T1000 (cell line): ENCODE data around the gene GIGYF2.
A peak's percentile ranks its signal among the peaks of the same experiment; 100 is the strongest.
"Not testable (repeated sequence)": the region's sequence is repeated elsewhere in the genome, so short reads cannot be mapped to it uniquely, and the experiment has no call there.

Experiments
- DNase-seq: peaks from one replicate; lab custom pipeline; 2025; ENCODE audit warnings: mixed read lengths; lab: John Stamatoyannopoulos, UW

The GIGYF2 gene, protein sequence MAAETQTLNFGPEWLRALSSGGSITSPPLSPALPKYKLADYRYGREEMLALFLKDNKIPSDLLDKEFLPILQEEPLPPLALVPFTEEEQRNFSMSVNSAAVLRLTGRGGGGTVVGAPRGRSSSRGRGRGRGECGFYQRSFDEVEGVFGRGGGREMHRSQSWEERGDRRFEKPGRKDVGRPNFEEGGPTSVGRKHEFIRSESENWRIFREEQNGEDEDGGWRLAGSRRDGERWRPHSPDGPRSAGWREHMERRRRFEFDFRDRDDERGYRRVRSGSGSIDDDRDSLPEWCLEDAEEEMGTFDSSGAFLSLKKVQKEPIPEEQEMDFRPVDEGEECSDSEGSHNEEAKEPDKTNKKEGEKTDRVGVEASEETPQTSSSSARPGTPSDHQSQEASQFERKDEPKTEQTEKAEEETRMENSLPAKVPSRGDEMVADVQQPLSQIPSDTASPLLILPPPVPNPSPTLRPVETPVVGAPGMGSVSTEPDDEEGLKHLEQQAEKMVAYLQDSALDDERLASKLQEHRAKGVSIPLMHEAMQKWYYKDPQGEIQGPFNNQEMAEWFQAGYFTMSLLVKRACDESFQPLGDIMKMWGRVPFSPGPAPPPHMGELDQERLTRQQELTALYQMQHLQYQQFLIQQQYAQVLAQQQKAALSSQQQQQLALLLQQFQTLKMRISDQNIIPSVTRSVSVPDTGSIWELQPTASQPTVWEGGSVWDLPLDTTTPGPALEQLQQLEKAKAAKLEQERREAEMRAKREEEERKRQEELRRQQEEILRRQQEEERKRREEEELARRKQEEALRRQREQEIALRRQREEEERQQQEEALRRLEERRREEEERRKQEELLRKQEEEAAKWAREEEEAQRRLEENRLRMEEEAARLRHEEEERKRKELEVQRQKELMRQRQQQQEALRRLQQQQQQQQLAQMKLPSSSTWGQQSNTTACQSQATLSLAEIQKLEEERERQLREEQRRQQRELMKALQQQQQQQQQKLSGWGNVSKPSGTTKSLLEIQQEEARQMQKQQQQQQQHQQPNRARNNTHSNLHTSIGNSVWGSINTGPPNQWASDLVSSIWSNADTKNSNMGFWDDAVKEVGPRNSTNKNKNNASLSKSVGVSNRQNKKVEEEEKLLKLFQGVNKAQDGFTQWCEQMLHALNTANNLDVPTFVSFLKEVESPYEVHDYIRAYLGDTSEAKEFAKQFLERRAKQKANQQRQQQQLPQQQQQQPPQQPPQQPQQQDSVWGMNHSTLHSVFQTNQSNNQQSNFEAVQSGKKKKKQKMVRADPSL (N-terminal part only)

DNA sequence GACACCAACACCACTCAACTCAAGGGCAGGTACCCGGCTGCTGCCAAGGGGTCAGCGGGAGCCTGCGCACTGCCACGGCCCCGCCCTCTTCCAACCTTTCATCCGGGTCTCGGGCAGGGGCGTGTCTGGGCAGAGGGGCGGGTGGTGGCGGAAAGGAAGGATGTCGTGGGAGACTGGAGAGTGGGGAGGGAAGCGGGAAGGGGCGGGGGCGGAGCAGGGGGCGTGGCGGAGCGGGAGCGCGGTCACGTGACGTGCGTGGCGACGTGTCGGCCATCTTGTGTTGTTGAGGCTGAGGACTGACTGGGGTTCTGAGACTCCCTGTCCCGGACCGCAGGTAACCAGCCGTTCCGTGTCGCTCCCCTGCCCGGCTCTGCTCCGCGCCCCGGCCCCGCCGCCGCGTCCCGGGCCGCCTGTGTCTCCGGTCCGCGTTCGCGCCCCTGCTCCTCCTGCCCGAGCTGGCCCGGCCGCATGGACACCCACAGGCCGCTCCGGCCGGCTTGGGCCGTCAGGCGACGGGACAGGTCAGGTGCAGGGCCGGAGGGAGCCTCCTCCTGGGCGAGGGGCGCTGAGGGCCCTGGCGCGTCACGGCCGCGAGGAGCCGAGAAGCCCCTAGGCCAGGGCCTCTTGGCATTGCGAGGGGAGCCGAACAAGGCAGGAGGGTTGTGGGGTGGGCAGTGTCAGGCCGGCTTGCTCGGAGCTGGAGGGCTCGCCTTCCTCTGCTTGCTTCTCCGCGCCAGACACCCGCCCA is at the start of gene GIGYF2:
Gene GIGYF2, plus strand, starts transcription at position 273 of the 748 bp plus-strand sequence. CDS start 37,867 bp downstream, outside the sequence.
- DNase-seq = peak; percentile 96

DNA sequence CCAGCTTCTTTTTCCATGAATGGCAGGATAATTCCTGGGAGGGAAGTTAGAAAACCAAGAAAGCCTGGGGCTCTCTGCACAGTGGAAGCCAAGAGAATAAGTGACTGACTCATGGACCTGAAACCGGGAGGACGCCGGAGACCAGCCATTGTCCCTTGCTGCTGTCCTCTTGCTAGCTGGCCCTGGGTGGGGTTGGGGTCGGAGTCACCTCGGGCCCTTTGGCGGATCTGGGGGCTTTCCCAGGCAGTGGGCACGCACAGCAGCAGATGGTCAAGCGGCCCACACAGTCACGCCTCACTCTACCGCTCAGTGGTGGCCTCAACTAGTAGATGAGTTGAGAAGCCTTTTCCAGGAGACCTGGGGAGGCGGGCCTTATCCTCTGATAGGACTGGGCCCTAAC is 48.1 kb upstream of the GIGYF2 start:
- DNase-seq = no peak

GRCh38 chr2:232652505-232652851 is 44.7 kb upstream of the GIGYF2 start:
- no peak for DNase-seq

- DNase-seq = no peak
Measured at GRCh38 chr2:232653441-232653840, 43.7 kb upstream of the GIGYF2 start.

DNA sequence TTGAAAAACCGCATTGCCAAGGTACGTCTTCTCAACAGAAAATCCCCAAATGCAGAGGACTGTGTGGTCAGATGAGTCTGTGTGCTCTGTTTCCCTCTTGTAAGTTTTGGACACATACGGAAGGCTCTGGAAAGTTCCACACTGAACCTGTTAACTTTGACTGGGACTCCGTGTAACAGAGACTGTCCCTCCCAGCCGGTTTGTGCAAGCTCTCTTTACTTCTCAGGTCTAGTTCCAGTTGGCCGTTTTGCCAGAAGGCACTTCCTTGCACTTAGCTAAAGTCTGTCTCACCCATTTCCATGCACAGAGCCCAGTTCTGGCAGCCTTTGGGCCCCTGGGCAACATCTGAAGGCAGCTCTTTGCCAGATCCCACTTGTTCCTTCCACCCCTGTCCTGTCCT is 41.7 kb upstream of the GIGYF2 start:
- no peak for DNase-seq

DNA sequence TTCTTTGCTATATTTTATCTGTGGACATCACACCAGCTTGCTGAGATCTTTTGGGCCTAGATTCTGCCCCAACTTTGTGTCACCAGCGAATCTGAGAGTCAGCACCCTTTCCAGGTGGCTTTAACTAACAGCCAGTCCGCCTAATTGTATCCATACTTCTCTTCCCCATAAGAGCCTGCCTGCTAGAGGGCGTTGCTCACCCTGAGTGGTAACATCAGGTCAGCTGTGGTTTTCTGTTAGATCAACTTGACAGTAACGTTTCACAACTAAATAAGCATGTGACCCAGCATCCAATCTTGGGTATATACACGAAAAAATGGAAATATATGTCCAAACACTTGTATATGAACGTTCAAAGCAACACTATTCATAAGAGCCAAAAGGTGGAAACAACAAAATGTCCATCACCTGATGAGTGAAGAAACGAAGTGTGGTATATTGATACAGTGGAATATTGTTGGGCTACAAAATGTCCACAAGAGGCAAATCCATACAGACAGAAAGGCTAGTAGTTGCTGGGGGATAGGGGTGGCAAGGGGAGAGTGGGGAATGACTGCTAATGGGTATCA is 38.8 kb upstream of the GIGYF2 start:
- no peak for DNase-seq

GRCh38 chr2:232659359-232659758 is 37.8 kb upstream of the GIGYF2 start:
- no peak for DNase-seq

GRCh38 chr2:232662486-232663260 is 34.5 kb upstream of the GIGYF2 start:
- DNase-seq = no peak

- DNase-seq = no peak
Measured at GRCh38 chr2:232666051-232666805, 30.9 kb upstream of the GIGYF2 start.

DNA sequence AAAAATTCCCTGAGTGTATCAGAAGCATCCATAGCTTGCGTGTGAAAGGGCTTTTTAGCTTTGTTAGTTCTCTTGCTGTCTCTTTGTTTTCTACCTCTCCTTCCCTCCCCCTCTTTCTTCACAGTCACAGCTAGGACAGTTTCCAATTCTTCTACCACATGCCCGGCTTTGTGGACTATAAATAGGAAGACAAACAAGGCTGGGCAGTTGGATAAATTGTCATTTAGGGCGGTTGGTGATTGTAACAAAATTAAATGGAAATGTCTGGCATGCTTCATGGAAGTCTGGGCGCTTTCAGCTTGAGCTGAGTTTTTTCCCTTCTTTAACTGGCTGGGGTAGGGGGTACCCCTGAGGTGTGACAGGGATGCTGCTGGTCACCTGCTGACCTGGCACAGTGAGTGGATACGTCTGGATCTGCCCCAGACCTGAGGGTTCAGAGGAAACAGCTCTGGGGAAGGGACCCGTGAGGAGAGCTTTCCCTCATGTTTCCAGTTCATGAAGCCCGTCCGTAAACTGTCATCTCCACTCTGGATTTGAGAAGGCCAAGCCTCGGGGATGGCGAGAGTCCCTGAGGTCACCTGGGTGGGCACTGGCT is 29.0 kb upstream of the GIGYF2 start:
- DNase-seq = no peak

DNA sequence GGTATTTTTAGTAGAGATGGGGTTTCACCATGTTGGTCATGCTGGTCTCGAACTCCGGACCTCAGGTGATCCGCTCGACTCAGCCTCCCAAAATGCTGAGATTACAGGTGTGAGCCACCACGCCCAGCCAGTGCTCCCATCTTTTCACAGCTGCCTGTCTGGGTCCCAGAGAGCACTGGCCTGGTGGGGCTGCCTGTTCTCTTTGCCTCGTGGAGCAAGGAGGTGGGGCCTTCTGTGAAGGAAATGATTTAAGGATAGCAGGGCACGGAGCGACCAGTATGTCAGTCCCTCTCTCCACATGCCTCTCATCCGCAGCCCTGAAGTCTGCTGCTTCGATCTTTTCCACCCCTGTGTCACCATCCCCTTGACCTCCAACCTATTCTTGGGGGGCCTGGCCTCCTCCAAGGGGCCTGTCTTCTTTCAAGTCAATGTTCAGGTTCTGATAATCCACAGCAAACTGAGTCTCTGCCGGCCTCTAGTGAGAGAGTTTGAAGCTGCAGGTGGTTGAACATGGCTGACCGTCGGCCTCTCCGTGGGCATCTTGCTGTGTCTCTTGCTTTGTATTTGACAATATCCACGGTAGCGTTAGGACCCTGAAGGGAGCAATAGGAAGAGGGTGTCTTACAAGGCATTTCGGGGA is 28.2 kb upstream of the GIGYF2 start:
- no peak for DNase-seq

GRCh38 chr2:232672588-232672987 is 24.5 kb upstream of the GIGYF2 start:
- no peak for DNase-seq

GRCh38 chr2:232674491-232674890 is 22.6 kb upstream of the GIGYF2 start:
- DNase-seq = no peak

- DNase-seq = no peak
Measured at GRCh38 chr2:232675381-232675780, 21.8 kb upstream of the GIGYF2 start.

DNA sequence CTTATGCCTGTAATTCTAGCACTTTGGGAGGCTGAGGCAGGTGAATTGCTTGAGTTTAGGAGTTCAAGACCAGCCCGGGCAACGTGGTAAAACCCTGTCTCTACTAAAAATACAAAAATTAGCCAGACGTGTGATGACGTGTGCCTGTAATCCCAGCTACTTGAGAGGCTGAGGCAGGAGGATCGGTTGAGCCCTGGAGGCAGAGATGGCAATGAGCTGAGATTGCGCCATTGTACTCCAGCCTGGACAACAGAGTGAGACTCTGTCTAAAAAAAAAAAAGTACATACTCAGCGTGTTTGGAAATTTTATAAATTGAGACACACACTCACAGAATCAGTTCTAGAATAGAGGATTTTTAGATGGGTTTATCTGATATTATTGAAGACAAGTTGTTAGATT is 17.1 kb upstream of the GIGYF2 start:
- no peak for DNase-seq

DNA sequence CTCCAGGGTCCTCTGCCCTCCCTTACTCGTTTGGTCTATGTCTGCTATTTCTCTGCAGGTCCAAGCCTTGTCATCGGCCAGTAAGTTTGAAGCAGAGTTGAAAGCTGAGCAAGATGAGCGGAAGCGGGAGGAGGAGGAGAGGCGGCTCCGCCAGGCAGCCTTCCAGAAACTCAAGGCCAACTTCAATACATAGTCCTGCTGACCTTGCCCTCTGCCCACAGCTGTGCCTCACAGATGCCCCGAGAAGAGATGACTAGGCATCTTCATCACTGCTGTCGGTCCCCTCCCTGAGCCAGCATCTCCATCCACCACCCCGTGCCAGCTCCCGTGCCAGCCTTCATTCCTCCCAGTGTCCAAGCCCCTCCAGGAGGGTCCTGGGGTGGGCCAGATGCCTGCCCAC is 15.6 kb upstream of the GIGYF2 start:
- no peak for DNase-seq

- DNase-seq = no peak
Measured at GRCh38 chr2:232683368-232683767, 13.8 kb upstream of the GIGYF2 start.

DNA sequence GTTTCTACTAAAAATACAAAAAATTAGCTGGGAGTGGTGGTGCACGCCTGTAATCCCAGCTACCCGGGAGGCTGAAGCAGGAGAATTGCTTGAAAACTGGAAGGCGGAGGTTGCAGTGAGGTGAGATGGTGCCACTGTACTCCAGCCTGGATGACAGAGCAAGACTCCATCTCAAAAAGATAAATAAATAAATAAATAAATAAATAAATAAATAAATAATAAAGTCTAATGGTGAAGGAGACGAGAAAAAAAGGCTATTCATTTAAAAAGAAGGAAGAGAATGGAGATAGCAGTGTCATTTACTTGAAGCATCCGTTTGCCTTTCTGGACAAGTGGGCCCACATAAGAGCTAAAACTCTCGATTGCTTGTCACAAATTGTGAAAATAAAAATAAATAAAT is 11.7 kb upstream of the GIGYF2 start:
- DNase-seq = not testable (repeated sequence)
